GM10847 (cell line): Measurements from ENCODE around the gene PRKAB2.

ENCODE experiments used
- POLR2A ChIP-seq: IDR thresholded peaks from 2 replicates; pipeline ENCODE4 v1.6.1; 2011; ENCODE audit not compliant: insufficient read length; ENCODE audit errors: extremely low read depth

Gene PRKAB2, protein sequence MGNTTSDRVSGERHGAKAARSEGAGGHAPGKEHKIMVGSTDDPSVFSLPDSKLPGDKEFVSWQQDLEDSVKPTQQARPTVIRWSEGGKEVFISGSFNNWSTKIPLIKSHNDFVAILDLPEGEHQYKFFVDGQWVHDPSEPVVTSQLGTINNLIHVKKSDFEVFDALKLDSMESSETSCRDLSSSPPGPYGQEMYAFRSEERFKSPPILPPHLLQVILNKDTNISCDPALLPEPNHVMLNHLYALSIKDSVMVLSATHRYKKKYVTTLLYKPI

GRCh38 chr1:147172168-147173016 lies at the start of gene PRKAB2:
TSS of gene PRKAB2 (minus strand) at chr1:147172470. CDS start at chr1:147172144, 326 bp downstream.
- peak; percentile 52 for TF ChIP-seq POLR2A

- TF ChIP-seq POLR2A = no peak
These were observed 46.3 kb upstream of the PRKAB2 start for GRCh38 chr1:147218606-147219005.

- TF ChIP-seq POLR2A = no peak
These were observed 44.9 kb upstream of the PRKAB2 start for GRCh38 chr1:147217141-147217540.

- no peak for TF ChIP-seq POLR2A
These were observed 43.9 kb upstream of the PRKAB2 start for GRCh38 chr1:147216124-147216523.

- TF ChIP-seq POLR2A = no peak
These were observed 43.3 kb upstream of the PRKAB2 start for GRCh38 chr1:147215540-147215916.

DNA sequence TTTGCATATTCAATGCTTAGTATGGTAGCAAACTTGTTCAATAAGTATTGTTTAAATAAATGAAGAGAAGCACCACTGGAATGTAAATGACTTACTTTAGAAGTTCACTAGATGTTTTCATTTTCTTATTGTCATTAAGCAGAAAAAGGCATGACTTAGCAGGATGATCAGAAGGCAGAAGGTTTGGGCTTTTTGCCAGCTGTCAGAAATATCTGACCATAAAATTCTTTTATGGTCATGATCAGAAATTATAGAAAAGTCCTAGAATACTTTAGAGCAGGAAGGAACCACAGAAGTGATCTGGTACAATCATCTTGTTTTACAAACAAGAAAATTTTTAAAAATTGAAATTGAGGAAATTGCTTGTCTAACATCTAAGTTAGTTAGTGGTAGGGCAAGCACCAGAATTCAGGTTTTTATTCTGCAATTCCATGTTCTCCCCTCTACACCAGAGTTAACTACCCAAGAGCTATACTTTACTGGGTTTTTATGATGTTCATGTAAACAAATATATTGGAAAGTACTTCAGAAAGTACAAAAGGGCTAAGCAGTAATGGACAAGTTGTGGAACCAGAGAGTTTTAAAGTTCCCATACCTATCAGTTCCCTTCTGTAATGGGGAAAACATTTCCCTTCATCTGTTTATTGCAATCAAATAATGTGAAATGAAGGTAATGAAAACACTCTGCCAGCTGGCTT lies 42.7 kb upstream of the PRKAB2 start:
- no peak for TF ChIP-seq POLR2A

- TF ChIP-seq POLR2A = no peak
These were observed 42.1 kb upstream of the PRKAB2 start for GRCh38 chr1:147214325-147214724.

DNA sequence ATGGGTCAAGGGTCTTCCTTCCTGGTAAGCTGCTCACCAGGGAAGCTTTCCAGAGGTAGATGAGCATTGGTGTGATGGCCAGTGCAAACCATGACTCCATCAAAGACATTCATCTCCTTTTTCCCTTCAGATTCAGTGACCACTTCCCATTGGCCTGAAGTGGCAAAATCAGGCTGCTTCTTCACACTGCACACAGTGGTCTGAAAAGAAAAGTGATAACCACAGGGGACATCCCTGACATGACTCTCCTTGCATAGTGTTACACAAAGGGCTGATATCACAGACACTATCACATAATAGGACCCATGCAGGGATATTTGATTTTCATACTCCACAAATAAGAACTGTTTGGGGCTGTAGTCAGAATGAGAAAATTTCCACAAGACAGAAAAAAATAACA lies 41.0 kb upstream of the PRKAB2 start:
- no peak for TF ChIP-seq POLR2A

DNA sequence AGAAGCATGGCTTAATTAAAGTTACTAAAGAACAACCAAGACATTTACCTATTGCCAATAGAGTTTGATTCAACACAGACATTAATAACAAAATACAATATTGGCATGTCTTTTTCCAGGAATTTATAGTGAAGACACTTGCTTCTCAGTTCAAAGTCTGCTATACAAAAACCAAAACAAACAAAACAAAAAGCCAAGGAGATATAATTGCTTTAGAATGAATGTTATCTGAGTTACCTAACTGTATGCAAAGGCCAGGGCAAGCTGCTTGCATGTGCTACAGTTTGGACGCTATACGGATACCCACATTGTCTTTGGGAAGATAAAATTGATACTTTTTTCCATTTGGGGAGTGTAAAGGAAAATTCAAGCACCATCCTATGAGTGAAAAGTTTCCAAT lies 39.3 kb upstream of the PRKAB2 start:
- TF ChIP-seq POLR2A = no peak

GRCh38 chr1:147210987-147211386 lies 38.7 kb upstream of the PRKAB2 start:
- no peak for TF ChIP-seq POLR2A

GRCh38 chr1:147209825-147210821 lies 37.9 kb upstream of the PRKAB2 start:
- no peak for TF ChIP-seq POLR2A

- no peak for TF ChIP-seq POLR2A
These were observed 36.3 kb upstream of the PRKAB2 start for GRCh38 chr1:147208619-147209018.

GRCh38 chr1:147207192-147207591 lies 34.9 kb upstream of the PRKAB2 start:
- no peak for TF ChIP-seq POLR2A

DNA sequence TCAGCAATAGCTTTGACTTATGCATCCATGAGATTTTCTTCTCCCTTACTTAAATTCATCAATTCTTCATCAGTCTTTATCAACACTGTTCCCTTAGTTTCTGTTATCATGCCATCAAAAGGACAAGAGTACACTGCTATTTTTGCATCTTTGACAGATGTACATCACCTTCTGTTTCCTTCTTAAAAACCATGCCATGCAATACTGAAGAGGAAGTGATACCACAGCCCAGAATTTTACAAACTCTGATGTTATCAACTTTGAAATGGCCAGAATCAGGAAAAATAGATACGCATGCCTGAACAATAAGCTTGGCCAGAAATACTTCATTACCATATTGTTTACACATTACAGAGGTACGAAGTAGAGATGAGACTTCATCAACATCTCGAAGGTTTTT lies 31.8 kb upstream of the PRKAB2 start:
- no peak for TF ChIP-seq POLR2A

DNA sequence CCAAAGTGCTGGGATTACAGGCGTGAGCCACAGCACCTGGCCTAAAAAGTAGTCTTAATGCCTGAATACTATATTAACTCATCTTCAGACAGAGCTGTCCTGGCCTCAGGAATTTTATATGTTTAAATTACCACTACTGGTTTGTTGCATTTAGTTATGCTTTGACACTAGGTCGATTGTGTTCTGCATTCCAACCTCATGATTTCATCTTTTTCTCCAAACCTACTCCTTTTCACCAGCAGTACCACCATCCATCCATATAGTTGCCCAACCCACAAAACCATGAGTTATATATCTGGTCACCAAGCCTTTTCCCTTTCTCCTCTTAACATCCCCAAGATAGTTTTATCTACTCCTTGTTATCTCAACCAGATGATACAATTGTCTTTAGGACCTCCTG lies 30.3 kb upstream of the PRKAB2 start:
- TF ChIP-seq POLR2A = no peak

DNA sequence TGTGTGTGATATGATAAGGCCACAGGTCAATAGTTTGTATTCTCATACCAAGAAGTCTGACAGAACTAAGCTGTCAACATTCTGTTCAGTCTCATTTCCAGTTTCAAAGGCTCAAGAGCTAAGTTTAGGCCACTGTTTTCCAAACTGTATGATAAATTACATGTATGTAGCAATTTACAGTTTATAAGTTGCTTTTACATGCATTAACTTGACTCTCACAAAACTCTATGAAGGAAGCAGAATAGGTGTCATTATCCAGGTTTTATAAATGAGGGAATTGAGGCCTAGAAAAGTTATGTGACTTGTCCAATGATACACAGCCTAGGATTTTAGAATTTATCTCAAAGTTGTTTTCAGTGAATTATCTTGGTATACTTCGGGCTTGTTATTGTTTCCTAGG lies 29.5 kb upstream of the PRKAB2 start:
- TF ChIP-seq POLR2A = no peak
